Transverse colon (tissue), 3 donors: ENCODE results near the gene GSTT2.
"Not testable (repeated sequence)": the region's sequence is repeated elsewhere in the genome, so short reads cannot be mapped to it uniquely, and the experiment has no call there.

Experiments
- CTCF ChIP-seq, 5 experiments: fragments of 200-600 bp in 3 of 5; fragments of 450-650 bp in 2 of 5; sonication (generic) in 3 of 5; IDR thresholded peaks; 1 replicate in 2 of 5; 2 replicates in 3 of 5; pipeline ENCODE4 v1.5.1; 2016 to 2017; ENCODE audit warnings: antibody characterized with exemption in 5 of 5, inconsistent platforms in 3 of 5, mild to moderate bottlenecking in 2 of 5, moderate library complexity in 1 of 5
- EP300 ChIP-seq: sonication (generic); formaldehyde crosslinking; IDR thresholded peaks from one replicate; pipeline ENCODE4 v1.6.1; 2017; ENCODE audit warnings: antibody characterized with exemption, low read depth
- POLR2A ChIP-seq: fragments of 450-650 bp; IDR thresholded peaks from one replicate; pipeline ENCODE4 v1.6.1; 2016; ENCODE audit warnings: antibody characterized with exemption, mild to moderate bottlenecking, moderate library complexity

GRCh38 chr22:23954193-23954990 lies 25.5 kb upstream of the GSTT2 start:
- not testable (repeated sequence) for TF ChIP-seq CTCF (IDR thresholded peaks at IDR 0.05); POLR2A; EP300
